ENCODE results near the gene KRT39. TPM values are rescaled to one million over a fixed set of nuclear protein-coding genes. Genes with fewer than 3 reads are reported as not detected.

The KRT39 gene
- total RNA-seq, 4 donors from 2014 or later: 2.5 to 13.3 TPM; not detected in 2

GRCh38 chr17:40967582-40967981, 834 bp upstream of the KRT39 start:
- TF ChIP-seq POLR2A (IDR thresholded peaks at IDR 0.05): no peak
- no peak for TF ChIP-seq POLR2AphosphoS5 (IDR thresholded peaks at IDR 0.05)
- no peak for TF ChIP-seq CTCF (IDR thresholded peaks at IDR 0.05)
- no peak for TF ChIP-seq EP300 (IDR thresholded peaks at IDR 0.05)
- DNase-seq (ENCODE audit: low spot score in 2 of 2): no peak
- Histone ChIP-seq H3K9me3 (no peaks in the 10 kb centered on the region), H3K36me3 (no peaks in the 10 kb centered on the region), H3K4me1 (peaks cover 2% of the 10 kb centered on the region), H3K27me3 (no peaks in the 10 kb centered on the region), H3K4me3 (no peak overlapping the region), H3K27ac (no peak overlapping the region)
- WGBS: 92% methylated on average over 1 of the region's 1 CpG

DNA sequence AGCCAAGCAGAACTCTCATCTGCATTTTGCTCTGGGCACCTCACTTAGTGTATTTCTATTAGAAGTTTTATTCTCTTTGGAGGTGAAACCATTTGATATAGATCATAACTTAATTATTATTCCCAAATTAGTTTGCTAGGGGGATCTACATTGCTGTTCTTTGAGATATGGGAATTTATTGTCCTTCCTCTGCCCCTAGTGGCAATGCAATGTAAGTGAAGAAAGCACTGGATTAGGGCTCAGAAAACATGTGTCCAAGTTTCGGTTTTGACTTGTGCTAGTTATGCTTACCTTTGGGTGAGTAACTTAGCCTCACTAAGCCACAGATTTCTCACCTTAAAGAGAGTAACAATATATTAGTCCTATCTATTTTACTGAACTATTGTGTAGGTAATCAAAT, 2.9 kb downstream of the KRT39 start:
- no peaks in the 10 kb centered on the region for H3K27me3 ChIP-seq
- peak; percentile 7 to 54 for TF ChIP-seq CTCF (IDR thresholded peaks at IDR 0.05)
- TF ChIP-seq EP300 (IDR thresholded peaks at IDR 0.05): no peak
- TF ChIP-seq POLR2A (IDR thresholded peaks at IDR 0.05): no peak
- TF ChIP-seq POLR2AphosphoS5 (IDR thresholded peaks at IDR 0.05): no peak
- H3K27ac ChIP-seq: no peak overlapping the region
- peaks cover 2% of the 10 kb centered on the region for H3K4me1 ChIP-seq
- no peaks in the 10 kb centered on the region for H3K9me3 ChIP-seq
- no peak overlapping the region for H3K4me3 ChIP-seq
- no peaks in the 10 kb centered on the region for H3K36me3 ChIP-seq
- DNase-seq (ENCODE audit: low spot score in 2 of 2): no peak
- WGBS: 24% methylated on average over 1 of the region's 1 CpG

DNA sequence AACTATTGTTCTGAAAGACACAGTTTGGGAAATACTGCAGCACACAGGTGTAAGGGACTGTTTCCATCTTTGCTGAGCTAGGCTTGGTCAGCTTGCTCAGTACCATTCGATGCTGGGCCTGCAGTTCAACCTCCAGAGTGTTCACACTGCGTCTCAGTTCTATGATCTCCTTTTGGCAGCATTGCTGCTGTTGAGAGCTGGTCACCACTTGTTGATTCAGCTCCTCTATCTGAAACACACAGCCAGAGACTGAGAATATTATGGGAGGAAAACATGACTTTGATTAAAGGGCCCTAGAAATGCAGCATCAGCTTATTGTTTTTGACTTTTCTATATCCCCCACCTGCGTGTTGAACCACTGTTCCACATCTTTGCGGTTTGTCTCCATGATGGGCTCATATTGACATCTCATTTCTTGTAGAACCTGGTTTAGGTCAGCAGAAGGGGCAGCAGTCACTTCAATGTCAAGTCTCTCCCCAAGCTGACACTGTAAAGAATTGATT, 4.6 kb downstream of the KRT39 start:
- no peak for DNase-seq (ENCODE audit: low spot score in 2 of 2)
- no peaks in the 10 kb centered on the region for H3K27me3 ChIP-seq
- TF ChIP-seq CTCF (IDR thresholded peaks at IDR 0.05) (no peak), POLR2A (IDR thresholded peaks at IDR 0.05) (no peak), EP300 (IDR thresholded peaks at IDR 0.05) (no peak), POLR2AphosphoS5 (IDR thresholded peaks at IDR 0.05) (no peak)
- H3K36me3 ChIP-seq: no peaks in the 10 kb centered on the region
- H3K27ac ChIP-seq: no peak overlapping the region
- no peak overlapping the region for H3K4me3 ChIP-seq
- peaks cover 11% of the 10 kb centered on the region for H3K4me1 ChIP-seq
- H3K9me3 ChIP-seq: no peaks in the 10 kb centered on the region
- 93% methylated on average over 4 of the region's 4 CpGs for WGBS

GRCh38 chr17:40961591-40961990, 5.2 kb downstream of the KRT39 start:
- no peaks in the 10 kb centered on the region for H3K27me3 ChIP-seq
- H3K4me3 ChIP-seq: no peak overlapping the region
- 82% methylated on average over 1 of the region's 1 CpG for WGBS
- TF ChIP-seq POLR2AphosphoS5 (IDR thresholded peaks at IDR 0.05) (no peak), CTCF (IDR thresholded peaks at IDR 0.05) (no peak), EP300 (IDR thresholded peaks at IDR 0.05) (no peak), POLR2A (IDR thresholded peaks at IDR 0.05) (no peak)
- no peak overlapping the region for H3K27ac ChIP-seq
- DNase-seq (ENCODE audit: low spot score in 2 of 2): no peak
- H3K4me1 ChIP-seq: peaks cover 15% of the 10 kb centered on the region
- H3K36me3 ChIP-seq: no peaks in the 10 kb centered on the region
- no peaks in the 10 kb centered on the region for H3K9me3 ChIP-seq

- Histone ChIP-seq H3K4me1 (peaks cover 19% of the 10 kb centered on the region), H3K36me3 (no peaks in the 10 kb centered on the region), H3K27ac (no peak overlapping the region), H3K27me3 (no peaks in the 10 kb centered on the region), H3K4me3 (no peak overlapping the region), H3K9me3 (no peaks in the 10 kb centered on the region)
- no peak for DNase-seq (ENCODE audit: low spot score in 2 of 2)
- TF ChIP-seq POLR2A (IDR thresholded peaks at IDR 0.05): no peak
- TF ChIP-seq POLR2AphosphoS5 (IDR thresholded peaks at IDR 0.05): no peak
- no peak for TF ChIP-seq EP300 (IDR thresholded peaks at IDR 0.05)
- WGBS: 92% methylated on average over 10 of the region's 10 CpGs
These were observed 6.6 kb downstream of the KRT39 start for GRCh38 chr17:40960144-40960543.

All from suprapubic skin (tissue), 4 donors.